GM21737 (cell line): ENCODE results near the gene NDUFB6.
"Not testable (repeated sequence)": the region's sequence is repeated elsewhere in the genome, so short reads cannot be mapped to it uniquely, and the experiment has no call there.

Experiments used
- ATAC-seq: cut with Tn5 transposase; IDR thresholded peaks from one replicate; pipeline ENCODE4 v1.9.1; 2021; ENCODE audit warnings: mild to moderate bottlenecking, moderate library complexity; ENCODE audit not compliant: unreplicated experiment

Gene NDUFB6

DNA sequence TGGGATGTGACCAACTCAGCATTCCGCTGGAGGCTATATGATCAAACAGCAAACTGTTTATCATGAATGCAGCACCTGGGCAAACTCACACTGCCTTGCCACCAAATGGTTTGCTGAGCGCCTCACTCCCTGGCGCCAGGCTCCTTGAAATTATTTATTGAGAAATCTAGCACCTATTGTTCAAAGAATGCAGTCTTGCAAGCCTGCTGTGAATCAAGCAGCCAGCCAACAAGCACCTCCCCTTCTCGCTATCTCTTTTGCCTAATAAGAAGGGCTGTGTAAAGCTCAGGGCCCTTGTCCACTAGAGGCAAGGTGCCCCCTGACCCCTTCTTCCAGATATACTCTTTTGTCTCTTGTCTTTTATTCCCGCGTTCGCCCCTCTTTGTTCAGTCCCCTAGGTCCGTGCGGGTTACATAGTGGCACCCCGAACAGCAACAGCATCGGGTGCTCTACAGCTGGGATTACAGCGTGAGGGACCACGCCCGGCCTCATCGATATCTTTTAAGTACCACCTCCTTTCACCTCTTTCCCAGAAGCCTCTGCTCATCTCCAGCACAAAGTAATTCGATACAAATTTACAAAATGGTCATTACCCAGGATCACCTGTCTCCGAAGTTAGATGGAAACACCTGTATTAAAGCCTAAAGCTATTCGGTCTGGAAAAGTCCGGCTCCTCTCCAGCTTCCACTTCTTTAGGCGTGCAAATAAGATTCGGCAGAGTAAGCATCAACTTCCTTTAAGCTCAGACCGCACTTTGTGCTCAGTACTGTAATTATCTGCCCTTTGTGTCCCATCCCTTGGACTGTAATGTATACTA, 47.9 kb downstream of the NDUFB6 start:
- peak; percentile 13 for ATAC-seq

DNA sequence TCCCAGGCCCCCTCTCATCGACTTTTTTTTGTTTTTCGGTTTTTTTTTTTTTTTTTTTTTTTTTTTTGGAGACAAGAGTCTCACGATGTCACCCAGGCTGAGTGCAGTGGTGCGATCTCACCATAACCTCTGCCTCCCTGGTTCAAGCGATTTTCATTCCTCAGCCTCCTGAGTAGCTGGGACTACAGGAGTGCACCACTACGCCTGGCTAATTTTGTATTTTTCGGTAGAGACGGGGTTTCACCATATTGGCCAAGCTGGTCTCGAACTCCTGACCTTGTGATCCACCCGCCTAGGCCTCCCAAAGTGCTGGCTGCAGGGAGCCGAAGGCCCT, 48.4 kb downstream of the NDUFB6 start:
- ATAC-seq: not testable (repeated sequence)

DNA sequence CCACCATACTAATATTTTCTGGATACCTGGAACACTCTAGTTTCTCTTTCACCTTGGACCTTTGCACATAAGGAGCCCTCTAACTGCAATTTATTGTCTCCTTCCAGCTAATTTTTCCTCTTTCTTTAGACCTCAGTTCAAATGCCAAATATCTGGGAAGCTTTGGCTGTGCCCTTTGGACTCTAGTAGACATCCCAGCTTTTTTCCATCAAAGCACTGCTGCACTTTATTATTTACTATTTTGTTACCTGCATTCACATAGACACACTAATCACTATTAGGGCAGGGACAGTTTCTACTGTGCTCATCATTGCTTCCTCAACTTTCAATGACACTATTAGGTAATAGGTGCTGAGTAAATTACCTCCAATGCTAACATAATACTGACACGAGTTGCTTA, 49.0 kb downstream of the NDUFB6 start:
- no peak for ATAC-seq

DNA sequence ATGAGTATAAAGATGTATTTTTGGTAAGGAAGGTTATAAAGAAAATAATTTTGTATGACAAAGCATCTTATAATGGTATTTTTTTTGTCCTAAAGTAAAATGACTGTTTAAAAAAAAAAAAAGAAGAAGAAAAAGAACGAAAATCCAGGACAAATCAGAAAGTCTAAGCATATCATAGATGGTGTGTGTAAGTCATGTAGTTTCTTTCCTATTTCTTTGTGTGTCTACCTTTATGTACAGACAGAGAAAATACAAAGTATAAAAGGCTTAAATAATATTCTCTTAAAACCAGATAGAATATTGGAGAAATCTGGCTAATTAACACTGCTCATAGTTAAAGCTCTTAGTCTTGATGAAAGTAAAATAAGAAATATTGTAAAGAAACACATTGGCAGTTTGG, 54.7 kb downstream of the NDUFB6 start:
- ATAC-seq: no peak

DNA sequence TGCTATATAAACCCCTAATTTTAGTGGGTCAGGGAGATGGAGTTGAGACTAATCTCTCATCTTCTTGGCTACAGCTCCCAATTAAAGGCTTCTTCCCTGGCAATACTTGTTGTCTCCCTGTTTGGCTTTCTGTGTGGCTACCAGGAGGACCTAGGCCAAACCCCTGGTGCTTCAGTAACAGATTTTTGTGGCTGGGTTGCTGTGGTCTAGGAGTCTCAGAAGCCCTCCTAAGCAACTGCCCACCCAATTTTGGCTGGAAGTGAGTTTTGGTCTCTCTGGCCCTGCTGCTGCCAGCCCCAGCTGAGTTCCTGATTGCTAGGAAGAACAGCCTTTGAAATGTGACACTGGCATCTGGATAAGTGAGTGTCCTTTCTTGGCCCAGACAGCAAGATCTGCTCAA, 56.7 kb downstream of the NDUFB6 start:
- ATAC-seq: no peak

DNA sequence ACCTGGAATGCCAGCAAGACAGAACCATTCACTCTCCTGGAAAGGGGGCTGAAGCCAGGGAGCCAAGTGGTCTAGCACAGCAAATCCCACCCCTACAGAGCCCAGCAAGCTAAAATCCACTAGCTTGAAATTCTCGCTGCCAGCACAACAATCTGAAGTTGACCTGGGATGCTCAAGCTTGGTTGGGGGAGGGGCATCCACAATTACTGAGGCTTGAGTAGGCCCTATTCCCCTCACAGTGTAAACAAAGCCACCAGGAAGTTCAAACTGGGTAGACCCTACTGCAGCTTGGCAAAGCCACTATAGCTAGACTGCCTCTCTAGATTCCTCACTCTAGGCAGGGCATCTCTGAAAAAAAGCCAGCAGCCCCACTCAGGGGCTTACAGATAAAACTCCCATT, 64.2 kb downstream of the NDUFB6 start:
- ATAC-seq: no peak

DNA sequence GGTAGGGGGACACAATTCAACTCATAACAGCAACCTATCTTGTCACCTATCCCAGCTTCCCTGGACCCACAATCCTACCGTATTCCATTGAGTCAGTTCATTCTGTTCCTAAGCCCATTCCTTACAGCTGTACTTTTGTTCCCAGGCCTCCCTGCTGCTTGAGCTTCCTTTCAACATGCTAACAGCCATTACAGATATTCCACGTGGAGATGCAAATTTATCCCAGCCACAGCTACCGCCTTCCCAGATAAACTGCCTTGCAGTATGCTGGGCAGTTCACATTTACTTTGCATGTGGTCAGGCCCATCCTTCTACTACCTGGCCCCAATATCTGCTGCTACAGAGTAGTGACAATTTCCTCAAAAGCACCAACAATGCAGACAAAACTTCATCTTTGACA, 70.0 kb downstream of the NDUFB6 start:
- no peak for ATAC-seq
